H1 (cell line): ENCODE measurements around the gene SPPL3. TPM values are rescaled to one million over a fixed set of nuclear protein-coding genes. Genes with fewer than 3 reads are reported as not detected.

Experiments used
- BRCA1 ChIP-seq: IDR thresholded peaks from 2 replicates; pipeline ENCODE4 v1.6.1; 2012; ENCODE audit warnings: low read depth, low read length, improper control_type of control experiment
- SP1 ChIP-seq: IDR thresholded peaks from 2 replicates; pipeline ENCODE4 v1.6.1; 2011; ENCODE audit warnings: low read depth, low read length
- polyA plus RNA-seq, 7 experiments: library from polyadenylated mRNA; depleted of rRNA in 3 of 7; stranded (reverse) in 5 of 7; unstranded in 2 of 7; fragments of >200 nt in 5 of 7; fragments of 200-250 nt in 2 of 7; gene quantifications; 1 replicate in 5 of 7; 2 replicates in 1 of 7; 4 replicates in 1 of 7; pipeline versions ENCODE4 v1.2.1 to v1.2.3, GENCODE V29; 2011 to 2013; ENCODE audit warnings: missing spikeins in 2 of 7, mixed read lengths in 2 of 7
- total RNA-seq: library from RNA; stranded (reverse); fragmentation: NEBNext Ultra II Directional; extraction: Animal tissue kit (Norgen Biotek cat#: 25700); gene quantifications from 2 replicates; pipeline ENCODE4 v1.2.1, GENCODE V29; 2021
- TF ChIP-seq, protein P1 (sequence below): fragments of 300-600 bp; sonication (generic); IDR thresholded peaks from 2 replicates; pipeline ENCODE4 v1.7.1; 2012; ENCODE audit warnings: low read length, moderate library complexity, mild to moderate bottlenecking, inconsistent platforms; ENCODE audit not compliant: insufficient replicate concordance
- TF ChIP-seq, protein P2 (sequence below), 3 experiments: IDR thresholded peaks; 1 replicate in 2 of 3; 2 replicates in 1 of 3; pipeline versions ENCODE4 v1.5.1 to v1.6.1; 2011; ENCODE audit warnings: low read length in 3 of 3, mild to moderate bottlenecking in 3 of 3, inconsistent platforms in 2 of 3, low read depth in 1 of 3, moderate library complexity in 1 of 3; ENCODE audit not compliant: insufficient read depth in 1 of 3; ENCODE audit errors: control extremely low read depth in 1 of 3
- TF ChIP-seq, protein P3 (sequence below): IDR thresholded peaks from 2 replicates; pipeline ENCODE4 v1.6.1; 2012; ENCODE audit warnings: inconsistent platforms

The SPPL3 gene
- total and polyA plus RNA-seq, 2 of the 8 experiments (the other 6 are each of a cell fraction or from before 2014, with no cell fraction given), result 27.3 to 48.4 TPM

DNA sequence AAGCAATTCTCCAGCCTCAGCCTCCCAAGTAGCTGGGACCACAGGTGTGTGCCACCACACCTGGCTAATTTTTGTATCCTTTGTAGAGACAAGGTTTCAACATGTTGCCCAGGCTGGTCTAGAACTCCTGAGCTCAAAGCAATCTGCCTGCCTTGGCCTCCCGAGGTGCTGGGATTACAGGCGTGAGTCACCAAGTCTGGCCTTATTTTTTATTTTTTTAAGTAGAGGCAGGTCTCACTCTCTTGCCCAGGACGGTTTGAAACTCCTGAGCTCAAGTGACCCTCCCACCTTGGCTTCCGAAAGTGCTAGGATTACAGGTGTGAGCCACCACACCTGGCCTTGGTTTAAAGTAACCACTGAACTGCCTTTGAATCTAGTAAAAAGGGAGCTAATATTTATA, 56.8 kb downstream of the SPPL3 start (continued):
- TF ChIP-seq, protein P1, sequence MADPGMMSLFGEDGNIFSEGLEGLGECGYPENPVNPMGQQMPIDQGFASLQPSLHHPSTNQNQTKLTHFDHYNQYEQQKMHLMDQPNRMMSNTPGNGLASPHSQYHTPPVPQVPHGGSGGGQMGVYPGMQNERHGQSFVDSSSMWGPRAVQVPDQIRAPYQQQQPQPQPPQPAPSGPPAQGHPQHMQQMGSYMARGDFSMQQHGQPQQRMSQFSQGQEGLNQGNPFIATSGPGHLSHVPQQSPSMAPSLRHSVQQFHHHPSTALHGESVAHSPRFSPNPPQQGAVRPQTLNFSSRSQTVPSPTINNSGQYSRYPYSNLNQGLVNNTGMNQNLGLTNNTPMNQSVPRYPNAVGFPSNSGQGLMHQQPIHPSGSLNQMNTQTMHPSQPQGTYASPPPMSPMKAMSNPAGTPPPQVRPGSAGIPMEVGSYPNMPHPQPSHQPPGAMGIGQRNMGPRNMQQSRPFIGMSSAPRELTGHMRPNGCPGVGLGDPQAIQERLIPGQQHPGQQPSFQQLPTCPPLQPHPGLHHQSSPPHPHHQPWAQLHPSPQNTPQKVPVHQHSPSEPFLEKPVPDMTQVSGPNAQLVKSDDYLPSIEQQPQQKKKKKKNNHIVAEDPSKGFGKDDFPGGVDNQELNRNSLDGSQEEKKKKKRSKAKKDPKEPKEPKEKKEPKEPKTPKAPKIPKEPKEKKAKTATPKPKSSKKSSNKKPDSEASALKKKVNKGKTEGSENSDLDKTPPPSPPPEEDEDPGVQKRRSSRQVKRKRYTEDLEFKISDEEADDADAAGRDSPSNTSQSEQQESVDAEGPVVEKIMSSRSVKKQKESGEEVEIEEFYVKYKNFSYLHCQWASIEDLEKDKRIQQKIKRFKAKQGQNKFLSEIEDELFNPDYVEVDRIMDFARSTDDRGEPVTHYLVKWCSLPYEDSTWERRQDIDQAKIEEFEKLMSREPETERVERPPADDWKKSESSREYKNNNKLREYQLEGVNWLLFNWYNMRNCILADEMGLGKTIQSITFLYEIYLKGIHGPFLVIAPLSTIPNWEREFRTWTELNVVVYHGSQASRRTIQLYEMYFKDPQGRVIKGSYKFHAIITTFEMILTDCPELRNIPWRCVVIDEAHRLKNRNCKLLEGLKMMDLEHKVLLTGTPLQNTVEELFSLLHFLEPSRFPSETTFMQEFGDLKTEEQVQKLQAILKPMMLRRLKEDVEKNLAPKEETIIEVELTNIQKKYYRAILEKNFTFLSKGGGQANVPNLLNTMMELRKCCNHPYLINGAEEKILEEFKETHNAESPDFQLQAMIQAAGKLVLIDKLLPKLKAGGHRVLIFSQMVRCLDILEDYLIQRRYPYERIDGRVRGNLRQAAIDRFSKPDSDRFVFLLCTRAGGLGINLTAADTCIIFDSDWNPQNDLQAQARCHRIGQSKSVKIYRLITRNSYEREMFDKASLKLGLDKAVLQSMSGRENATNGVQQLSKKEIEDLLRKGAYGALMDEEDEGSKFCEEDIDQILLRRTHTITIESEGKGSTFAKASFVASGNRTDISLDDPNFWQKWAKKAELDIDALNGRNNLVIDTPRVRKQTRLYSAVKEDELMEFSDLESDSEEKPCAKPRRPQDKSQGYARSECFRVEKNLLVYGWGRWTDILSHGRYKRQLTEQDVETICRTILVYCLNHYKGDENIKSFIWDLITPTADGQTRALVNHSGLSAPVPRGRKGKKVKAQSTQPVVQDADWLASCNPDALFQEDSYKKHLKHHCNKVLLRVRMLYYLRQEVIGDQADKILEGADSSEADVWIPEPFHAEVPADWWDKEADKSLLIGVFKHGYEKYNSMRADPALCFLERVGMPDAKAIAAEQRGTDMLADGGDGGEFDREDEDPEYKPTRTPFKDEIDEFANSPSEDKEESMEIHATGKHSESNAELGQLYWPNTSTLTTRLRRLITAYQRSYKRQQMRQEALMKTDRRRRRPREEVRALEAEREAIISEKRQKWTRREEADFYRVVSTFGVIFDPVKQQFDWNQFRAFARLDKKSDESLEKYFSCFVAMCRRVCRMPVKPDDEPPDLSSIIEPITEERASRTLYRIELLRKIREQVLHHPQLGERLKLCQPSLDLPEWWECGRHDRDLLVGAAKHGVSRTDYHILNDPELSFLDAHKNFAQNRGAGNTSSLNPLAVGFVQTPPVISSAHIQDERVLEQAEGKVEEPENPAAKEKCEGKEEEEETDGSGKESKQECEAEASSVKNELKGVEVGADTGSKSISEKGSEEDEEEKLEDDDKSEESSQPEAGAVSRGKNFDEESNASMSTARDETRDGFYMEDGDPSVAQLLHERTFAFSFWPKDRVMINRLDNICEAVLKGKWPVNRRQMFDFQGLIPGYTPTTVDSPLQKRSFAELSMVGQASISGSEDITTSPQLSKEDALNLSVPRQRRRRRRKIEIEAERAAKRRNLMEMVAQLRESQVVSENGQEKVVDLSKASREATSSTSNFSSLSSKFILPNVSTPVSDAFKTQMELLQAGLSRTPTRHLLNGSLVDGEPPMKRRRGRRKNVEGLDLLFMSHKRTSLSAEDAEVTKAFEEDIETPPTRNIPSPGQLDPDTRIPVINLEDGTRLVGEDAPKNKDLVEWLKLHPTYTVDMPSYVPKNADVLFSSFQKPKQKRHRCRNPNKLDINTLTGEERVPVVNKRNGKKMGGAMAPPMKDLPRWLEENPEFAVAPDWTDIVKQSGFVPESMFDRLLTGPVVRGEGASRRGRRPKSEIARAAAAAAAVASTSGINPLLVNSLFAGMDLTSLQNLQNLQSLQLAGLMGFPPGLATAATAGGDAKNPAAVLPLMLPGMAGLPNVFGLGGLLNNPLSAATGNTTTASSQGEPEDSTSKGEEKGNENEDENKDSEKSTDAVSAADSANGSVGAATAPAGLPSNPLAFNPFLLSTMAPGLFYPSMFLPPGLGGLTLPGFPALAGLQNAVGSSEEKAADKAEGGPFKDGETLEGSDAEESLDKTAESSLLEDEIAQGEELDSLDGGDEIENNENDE, result no peak
- TF ChIP-seq BRCA1 (no peak), SP1 (no peak)
- TF ChIP-seq, protein P2, sequence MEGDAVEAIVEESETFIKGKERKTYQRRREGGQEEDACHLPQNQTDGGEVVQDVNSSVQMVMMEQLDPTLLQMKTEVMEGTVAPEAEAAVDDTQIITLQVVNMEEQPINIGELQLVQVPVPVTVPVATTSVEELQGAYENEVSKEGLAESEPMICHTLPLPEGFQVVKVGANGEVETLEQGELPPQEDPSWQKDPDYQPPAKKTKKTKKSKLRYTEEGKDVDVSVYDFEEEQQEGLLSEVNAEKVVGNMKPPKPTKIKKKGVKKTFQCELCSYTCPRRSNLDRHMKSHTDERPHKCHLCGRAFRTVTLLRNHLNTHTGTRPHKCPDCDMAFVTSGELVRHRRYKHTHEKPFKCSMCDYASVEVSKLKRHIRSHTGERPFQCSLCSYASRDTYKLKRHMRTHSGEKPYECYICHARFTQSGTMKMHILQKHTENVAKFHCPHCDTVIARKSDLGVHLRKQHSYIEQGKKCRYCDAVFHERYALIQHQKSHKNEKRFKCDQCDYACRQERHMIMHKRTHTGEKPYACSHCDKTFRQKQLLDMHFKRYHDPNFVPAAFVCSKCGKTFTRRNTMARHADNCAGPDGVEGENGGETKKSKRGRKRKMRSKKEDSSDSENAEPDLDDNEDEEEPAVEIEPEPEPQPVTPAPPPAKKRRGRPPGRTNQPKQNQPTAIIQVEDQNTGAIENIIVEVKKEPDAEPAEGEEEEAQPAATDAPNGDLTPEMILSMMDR (IDR thresholded peaks at IDR 0.05; ENCODE audit: control extremely low read depth in 1 of 3, insufficient read depth in 1 of 3, low read depth in 1 of 3, low read length in 3 of 3), result no peak
- TF ChIP-seq, protein P3, sequence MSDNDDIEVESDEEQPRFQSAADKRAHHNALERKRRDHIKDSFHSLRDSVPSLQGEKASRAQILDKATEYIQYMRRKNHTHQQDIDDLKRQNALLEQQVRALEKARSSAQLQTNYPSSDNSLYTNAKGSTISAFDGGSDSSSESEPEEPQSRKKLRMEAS, result no peak
